Skeletal muscle satellite cell (primary cell): ENCODE data around the gene GNG13.

Experiments
- H3K27me3 ChIP-seq: 2 replicates; pipeline ENCODE4 v1.7.0; 2013; ENCODE audit warnings: low read length; ENCODE audit not compliant: control insufficient read depth, insufficient read depth
- H3K36me3 ChIP-seq: 2 replicates; pipeline ENCODE4 v1.7.0; 2013; ENCODE audit warnings: mild to moderate bottlenecking, control low read depth, low read length; ENCODE audit not compliant: insufficient read depth
- H3K4me1 ChIP-seq: 2 replicates; pipeline ENCODE4 v1.7.0; 2013; ENCODE audit warnings: low read length; ENCODE audit not compliant: control insufficient read depth, insufficient read depth
- H3K4me2 ChIP-seq: 2 replicates; pipeline ENCODE4 v1.7.0; 2013; ENCODE audit warnings: mild to moderate bottlenecking, low read length
- H3K4me3 ChIP-seq: 2 replicates; pipeline ENCODE4 v1.7.0; 2013; ENCODE audit warnings: low read length
- H3K9ac ChIP-seq: 2 replicates; pipeline ENCODE4 v1.7.0; 2013; ENCODE audit warnings: mild to moderate bottlenecking, low read depth, low read length, moderate library complexity
- H3K9me3 ChIP-seq: replicated peaks from 2 replicates; pipeline ENCODE4 v1.7.0; 2013; ENCODE audit warnings: mild to moderate bottlenecking, control low read depth, low read length

The GNG13 gene

GRCh38 chr16:768428-768827, 32.1 kb downstream of the GNG13 start:
- no peak overlapping the region for H3K4me2 ChIP-seq
- H3K27me3 ChIP-seq = no peaks in the 10 kb centered on the region
- H3K4me1 ChIP-seq = no peaks in the 10 kb centered on the region
- H3K9ac ChIP-seq = no peak overlapping the region
- no peaks in the 10 kb centered on the region for H3K9me3 ChIP-seq
- H3K4me3 ChIP-seq = no peak overlapping the region
- no peaks in the 10 kb centered on the region for H3K36me3 ChIP-seq

- no peaks in the 10 kb centered on the region for H3K36me3 ChIP-seq
- H3K9me3 ChIP-seq = no peaks in the 10 kb centered on the region
- H3K4me2 ChIP-seq = no peak overlapping the region
- H3K27me3 ChIP-seq = no peaks in the 10 kb centered on the region
- no peaks in the 10 kb centered on the region for H3K4me1 ChIP-seq
- H3K9ac ChIP-seq = no peak overlapping the region
- H3K4me3 ChIP-seq = no peak overlapping the region
These were observed 32.7 kb downstream of the GNG13 start for GRCh38 chr16:767743-768235.

- no peaks in the 10 kb centered on the region for H3K36me3 ChIP-seq
- H3K27me3 ChIP-seq = no peaks in the 10 kb centered on the region
- no peaks in the 10 kb centered on the region for H3K4me1 ChIP-seq
- H3K4me3 ChIP-seq = no peak overlapping the region
- H3K9ac ChIP-seq = no peak overlapping the region
- no peak overlapping the region for H3K4me2 ChIP-seq
- no peaks in the 10 kb centered on the region for H3K9me3 ChIP-seq
These were observed 33.5 kb downstream of the GNG13 start for GRCh38 chr16:766820-767640.

GRCh38 chr16:766008-766819, 34.3 kb downstream of the GNG13 start:
- no peaks in the 10 kb centered on the region for H3K9me3 ChIP-seq
- no peaks in the 10 kb centered on the region for H3K36me3 ChIP-seq
- no peak overlapping the region for H3K4me3 ChIP-seq
- no peak overlapping the region for H3K4me2 ChIP-seq
- H3K27me3 ChIP-seq = no peaks in the 10 kb centered on the region
- no peaks in the 10 kb centered on the region for H3K4me1 ChIP-seq
- no peak overlapping the region for H3K9ac ChIP-seq

GRCh38 chr16:765488-765865, 35.1 kb downstream of the GNG13 start:
- Histone ChIP-seq H3K27me3 (peaks cover 3% of the 10 kb centered on the region), H3K4me3 (no peak overlapping the region)

GRCh38 chr16:764848-765487, 35.6 kb downstream of the GNG13 start:
- Histone ChIP-seq H3K27me3 (peaks cover 3% of the 10 kb centered on the region), H3K4me1 (peaks cover 6% of the 10 kb centered on the region), H3K4me3 (no peak overlapping the region), H3K9me3 (no peaks in the 10 kb centered on the region), H3K9ac (no peak overlapping the region), H3K36me3 (no peaks in the 10 kb centered on the region), H3K4me2 (no peak overlapping the region)

More at GRCh38 chr16:765488-765865, 35.1 kb downstream of the GNG13 start:
- Histone ChIP-seq H3K36me3 (no peaks in the 10 kb centered on the region), H3K4me2 (no peak overlapping the region), H3K9me3 (no peaks in the 10 kb centered on the region), H3K9ac (no peak overlapping the region), H3K4me1 (peaks cover 5% of the 10 kb centered on the region)

- Histone ChIP-seq H3K4me3 (no peak overlapping the region), H3K4me1 (peaks cover 6% of the 10 kb centered on the region), H3K27me3 (peaks cover 3% of the 10 kb centered on the region), H3K36me3 (no peaks in the 10 kb centered on the region), H3K9me3 (no peaks in the 10 kb centered on the region), H3K4me2 (no peak overlapping the region), H3K9ac (no peak overlapping the region)
These were observed 36.3 kb downstream of the GNG13 start for GRCh38 chr16:764184-764750.

GRCh38 chr16:763369-764183, 37.0 kb downstream of the GNG13 start:
- H3K36me3 ChIP-seq = no peaks in the 10 kb centered on the region
- H3K9ac ChIP-seq = no peak overlapping the region
- peaks cover 6% of the 10 kb centered on the region for H3K4me1 ChIP-seq

GRCh38 chr16:762595-763268, 37.8 kb downstream of the GNG13 start:
- no peak overlapping the region for H3K4me3 ChIP-seq
- H3K36me3 ChIP-seq = no peaks in the 10 kb centered on the region
- H3K4me1 ChIP-seq = peaks cover 6% of the 10 kb centered on the region
- no peak overlapping the region for H3K4me2 ChIP-seq
- no peak overlapping the region for H3K9ac ChIP-seq
- peaks cover 3% of the 10 kb centered on the region for H3K27me3 ChIP-seq
- H3K9me3 ChIP-seq = no peaks in the 10 kb centered on the region

More at GRCh38 chr16:763369-764183, 37.0 kb downstream of the GNG13 start:
- Histone ChIP-seq H3K27me3 (peaks cover 3% of the 10 kb centered on the region), H3K4me2 (no peak overlapping the region), H3K4me3 (no peak overlapping the region), H3K9me3 (no peaks in the 10 kb centered on the region)
